SW480 (cell line): ENCODE data around the gene BUB1.
A peak's percentile ranks its signal among the peaks of the same experiment; 100 is the strongest.
"Not testable (repeated sequence)": the region's sequence is repeated elsewhere in the genome, so short reads cannot be mapped to it uniquely, and the experiment has no call there.

Source experiments
- DNase-seq: peaks from one replicate; pipeline ENCODE4 v3.0.0-alpha.2; 2016; ENCODE audit warnings: low spot score

Gene BUB1

DNA sequence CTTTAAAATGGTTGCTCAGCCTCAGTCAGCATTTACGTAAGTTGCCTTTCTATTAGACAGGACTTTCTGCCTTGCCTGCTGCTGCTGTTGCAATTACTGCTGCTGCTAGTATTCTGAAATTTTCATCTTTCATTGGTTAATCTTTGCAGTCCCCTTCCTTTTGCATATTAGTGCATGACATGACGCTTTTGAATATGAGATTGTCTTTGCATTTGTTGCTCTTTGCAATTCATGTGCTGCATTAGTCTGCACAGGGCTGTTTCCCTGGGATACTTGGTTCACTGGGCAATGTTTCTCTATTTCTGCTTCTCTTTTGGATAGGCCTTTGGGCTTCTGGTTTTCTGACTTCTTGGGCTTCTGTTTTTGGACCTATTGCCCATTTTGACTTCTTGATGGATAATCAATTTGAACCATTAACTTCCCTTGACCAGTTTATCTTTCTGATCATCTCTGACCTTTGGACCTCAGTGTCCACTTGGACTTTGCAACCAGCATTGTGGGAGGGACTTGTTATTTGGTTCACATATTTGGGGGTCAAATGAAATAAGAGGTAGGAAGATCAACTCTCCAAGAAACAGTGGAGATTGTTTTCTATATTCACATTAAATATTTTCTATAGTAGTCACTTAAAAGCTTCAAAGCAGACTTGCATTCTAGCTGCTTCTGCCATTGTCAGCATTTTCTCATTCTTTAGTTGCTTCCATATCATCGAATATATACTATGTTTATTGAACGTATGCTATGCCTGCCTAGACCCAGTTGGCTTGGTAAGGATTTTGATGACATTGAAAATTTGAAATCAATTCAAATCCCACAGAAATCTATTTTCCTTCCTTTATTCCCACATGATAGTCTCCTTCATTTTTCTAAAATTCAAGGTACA is 12.5 kb upstream of the BUB1 start:
- DNase-seq, result no peak

DNA sequence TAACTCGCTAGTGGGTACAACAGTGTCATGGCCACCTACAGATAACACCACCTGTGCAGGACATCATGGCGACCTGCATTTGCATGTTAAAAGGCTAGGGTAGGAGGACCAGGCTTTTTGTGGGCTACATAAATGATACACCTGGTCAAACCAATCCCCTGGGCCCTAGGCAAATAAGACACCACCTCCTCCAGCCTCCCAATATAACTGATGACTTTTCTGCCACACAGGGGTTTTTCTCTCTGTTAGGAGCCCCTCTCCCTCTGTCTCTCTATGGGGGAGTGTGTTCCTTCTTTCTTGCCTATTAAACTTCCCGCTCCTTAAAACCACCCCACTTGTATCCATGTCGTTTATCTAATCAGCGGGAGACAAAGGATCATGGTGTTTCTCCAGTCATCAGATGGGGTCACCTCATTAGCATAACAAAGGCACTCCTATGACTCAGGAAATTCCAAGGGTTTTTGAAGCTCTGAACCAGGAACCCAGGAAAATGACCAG is 10.8 kb upstream of the BUB1 start:
- peak; percentile 57 for DNase-seq

DNA sequence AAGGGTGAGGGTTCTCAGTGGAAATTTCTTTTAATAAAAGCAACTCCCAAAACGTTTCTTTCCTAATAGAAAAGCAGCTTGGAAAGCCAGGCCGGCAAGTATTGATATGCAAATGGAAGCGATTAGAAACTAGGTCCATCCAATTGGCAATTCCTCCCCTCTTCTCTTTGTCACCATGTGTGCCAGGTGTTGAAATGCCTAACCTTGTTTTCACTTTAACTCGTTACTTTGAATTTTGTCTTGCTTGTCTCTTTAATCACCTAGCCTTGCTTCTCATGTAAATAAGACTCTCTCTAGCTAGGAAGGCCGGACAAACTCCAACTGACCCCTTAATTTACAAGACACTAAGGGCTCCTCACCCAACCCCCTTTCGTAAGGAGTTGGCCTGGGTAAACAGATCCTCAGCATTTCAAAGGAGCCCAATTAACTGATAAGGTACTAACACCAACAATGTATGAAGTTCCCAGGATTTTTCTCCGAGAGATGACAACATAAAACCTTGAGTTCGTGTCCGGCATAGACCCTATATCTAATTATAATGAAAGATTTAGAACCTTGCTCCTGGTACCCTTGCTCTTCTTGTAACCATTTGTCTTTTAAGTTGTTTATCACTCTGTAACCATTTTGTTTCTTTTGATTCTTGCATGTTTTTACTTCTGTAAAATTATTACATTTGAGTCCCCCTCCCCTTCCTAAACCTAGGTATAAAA is 10.1 kb upstream of the BUB1 start:
- DNase-seq, result not testable (repeated sequence)

DNA sequence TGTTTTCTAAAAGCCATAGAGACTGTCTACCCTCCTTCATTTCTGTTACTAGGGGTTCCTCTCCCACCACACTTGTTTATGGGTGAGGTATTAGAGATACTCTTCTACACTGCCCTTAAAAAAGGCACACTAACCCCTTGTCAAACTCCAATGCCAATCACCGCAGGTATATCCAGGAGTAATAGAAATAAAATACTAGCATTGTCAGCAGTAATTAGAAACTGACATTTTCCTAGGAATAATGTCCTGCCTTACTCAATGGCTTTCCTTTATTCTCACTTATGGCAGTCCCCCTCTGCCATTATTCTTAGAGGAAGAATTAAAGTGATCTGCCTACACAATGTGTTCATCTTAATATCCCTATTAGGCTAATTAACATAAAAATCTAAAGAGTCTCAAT is 5.0 kb upstream of the BUB1 start:
- no peak for DNase-seq

DNA sequence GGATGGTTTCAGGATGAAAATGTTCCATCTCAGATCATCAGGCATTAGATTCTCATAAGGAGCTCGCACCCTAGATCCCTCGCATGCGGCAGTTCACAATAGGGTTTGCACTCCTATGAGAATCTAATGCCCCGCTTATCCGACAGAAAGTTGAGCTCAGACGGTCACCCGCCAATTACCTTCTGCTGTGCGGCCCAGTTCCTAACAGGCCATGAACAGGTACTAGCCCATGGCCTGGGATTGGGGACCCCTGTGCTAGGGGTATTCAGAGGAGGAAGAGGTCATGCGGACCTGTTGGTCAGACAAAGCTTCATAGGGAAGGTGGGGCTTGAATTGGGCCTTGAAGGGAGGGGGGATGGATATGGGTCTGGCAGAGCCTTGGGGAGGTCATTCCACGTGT is 4.4 kb upstream of the BUB1 start:
- DNase-seq, result no peak

DNA sequence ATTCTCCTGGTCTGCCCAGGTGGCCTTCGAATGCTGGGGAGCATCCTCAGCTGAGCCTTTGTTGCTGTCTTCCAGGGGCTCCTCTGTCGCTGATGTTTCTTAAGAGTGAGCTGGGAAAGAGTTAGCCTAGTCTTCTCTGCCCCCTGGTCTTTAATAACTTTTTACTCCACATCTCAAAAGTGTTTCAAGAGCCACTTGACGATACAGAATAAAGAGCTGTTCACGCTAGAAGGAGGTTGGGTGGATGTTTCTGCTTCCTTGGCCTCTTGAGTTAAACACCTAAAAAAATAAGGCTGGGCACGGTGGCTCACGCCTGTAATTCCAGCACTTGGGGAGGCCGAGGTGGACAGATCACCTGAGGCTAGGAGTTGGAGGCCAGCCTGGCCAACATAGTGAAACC is 2.8 kb upstream of the BUB1 start:
- no peak for DNase-seq

DNA sequence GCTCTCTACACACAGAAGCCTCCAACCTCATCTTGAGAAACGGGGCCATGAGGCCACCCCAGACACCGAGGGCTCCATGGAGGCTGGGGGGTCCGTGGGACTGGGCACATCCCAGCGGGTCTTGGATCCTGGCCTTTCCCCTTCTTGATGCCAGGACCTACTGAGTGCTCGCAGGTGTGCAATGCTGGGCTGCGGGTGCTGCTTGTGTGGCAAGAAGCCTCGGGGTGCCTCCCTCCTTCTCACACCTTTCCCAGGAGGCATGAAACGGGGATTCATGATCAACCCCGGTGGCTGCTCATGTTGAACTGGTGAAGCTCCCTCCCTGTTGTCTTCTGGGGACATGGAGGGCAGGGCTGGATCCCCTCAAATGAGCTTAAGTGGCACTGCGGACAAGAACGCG is 2.0 kb upstream of the BUB1 start:
- no peak for DNase-seq

DNA sequence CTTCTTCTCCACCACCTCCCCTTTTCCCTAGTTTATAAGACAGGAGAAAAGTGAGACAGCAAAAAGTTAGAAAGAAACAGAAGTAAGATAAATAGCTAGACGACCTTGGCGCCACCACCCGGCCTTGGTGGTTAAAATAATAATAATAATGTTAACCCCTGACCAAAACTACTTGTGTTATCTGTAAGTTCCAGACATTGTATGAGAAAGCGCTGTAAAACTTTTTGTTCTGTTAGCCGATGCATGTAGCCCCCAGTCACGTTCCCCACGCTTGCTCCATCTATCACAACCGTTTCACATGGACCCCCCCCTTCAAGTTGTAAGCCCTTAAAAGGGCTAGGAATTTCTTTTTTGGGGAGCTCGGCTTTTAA is 1.5 kb upstream of the BUB1 start:
- DNase-seq, result no peak

DNA sequence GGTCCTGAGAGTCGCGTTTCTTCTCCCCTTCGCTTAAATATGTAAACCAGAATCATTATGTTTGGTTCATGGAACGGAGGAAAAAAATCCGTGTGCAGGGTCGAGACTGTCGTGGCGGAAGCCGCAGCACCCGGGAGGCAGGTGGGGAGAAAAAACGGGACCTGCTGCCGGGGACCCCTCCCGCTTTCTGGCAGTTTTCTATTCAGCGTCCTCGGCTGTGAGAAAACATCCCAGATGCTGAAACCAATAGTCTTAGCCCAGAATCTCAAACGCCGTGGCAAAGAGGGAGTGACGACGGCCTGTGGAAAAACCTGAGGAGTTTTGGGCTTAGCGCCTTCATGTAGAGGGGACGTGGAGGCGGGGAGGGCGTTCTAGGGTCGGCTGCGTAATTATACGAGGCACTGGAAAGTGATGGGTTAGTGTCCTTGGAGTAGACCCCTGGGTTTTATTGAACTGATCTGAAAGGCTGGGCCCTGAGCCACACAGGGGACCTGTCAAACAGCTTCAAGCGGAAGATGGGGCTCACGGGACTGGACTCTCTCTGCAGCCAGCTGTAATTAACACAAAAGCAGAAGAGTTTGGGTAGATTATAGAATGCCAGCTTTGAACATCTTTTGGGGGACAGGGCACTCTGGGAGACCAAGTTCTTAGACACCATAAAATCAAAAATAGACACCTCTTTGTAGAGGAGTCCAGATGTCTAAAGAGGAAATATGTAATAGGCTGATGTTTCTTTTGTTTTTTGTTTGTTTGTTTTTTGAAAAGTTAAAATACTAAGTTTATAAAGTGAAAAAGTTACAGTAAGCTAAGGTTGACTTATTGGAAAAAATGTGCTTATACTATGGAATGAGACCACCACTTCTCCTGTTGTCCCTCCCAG is 834 bp upstream of the BUB1 start:
- DNase-seq, result peak; percentile 23

DNA sequence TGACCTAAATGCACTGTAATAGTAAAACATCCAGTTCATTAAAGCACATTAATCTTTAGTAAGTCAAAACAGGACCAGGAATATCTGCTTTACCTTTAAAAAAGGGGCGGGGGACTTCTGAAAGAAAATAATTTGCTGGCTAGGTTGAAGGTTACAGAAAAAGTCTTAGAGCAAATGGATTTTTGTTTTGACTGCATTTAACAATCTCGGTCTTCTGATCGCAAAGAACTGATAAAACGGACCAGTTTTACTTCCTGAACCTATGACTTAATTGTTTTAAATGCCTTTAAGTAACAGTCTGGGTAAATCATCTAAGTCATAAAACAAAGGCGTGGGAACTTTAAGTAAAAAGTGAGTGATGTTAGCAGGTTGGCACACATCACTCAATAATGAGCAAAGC is 783 bp downstream of the BUB1 start:
- DNase-seq, result no peak

DNA sequence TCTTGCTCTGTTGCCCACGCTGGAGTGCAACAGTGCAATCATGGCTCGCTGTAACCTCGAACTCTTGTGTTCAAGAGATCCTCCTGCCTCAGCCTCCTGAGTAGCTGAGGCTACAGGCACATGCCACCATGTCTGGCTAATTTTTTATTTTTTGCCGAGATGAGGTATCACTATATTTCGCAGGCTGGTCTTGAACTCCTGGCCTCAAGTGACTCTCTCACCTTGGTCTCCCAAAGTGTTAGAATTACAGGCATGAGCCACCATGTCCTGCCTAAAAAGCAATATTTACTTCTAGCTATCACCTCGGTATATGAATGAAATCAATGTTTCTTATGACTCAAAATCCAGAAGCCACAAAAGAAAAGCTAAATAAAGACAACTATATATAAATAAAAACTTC is 2.2 kb downstream of the BUB1 start:
- no peak for DNase-seq

DNA sequence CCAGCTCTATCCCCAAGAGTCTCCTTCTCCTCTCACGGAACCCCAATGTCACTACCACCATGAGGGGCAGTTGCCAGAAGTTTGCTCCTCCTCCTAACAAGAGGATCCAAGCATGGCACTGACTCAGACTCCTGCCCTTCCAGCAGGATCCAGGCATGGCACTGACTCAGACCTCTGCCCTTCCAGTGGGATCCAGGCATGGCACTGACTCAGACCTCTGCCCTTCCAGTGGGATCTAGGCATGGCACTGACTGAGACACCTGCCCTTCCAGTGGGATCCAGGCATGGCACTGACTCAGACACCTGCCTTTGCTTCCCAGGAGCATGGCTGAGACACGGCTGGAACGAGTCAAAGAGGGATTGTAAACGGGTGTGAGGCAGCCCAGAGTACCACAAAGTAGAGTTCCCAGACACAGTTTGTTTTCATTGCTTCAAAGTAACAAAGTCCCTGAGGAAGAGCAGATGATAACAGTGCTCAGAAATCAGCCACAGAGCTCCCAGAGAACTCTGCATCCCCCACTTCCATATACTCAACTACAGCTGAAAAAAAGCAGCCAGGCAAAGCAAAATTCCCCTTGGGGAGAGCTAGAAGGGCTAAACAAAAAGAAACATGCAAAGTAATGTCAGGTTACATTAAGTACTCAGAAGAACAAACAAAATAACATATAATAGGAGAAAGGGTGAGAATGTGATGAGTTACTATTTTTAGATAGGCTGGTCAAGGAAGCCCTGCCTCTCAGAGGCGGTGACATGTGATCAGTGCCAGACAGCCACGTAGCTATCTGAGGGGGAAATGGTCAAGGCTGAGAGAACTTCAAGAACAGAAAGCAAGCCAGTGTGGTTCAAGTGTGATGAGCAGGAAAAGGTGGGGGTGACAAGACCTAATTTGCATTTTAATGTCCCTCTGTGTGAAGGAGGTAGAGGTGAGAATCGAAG is 3.0 kb downstream of the BUB1 start:
- peak; percentile 56 for DNase-seq

DNA sequence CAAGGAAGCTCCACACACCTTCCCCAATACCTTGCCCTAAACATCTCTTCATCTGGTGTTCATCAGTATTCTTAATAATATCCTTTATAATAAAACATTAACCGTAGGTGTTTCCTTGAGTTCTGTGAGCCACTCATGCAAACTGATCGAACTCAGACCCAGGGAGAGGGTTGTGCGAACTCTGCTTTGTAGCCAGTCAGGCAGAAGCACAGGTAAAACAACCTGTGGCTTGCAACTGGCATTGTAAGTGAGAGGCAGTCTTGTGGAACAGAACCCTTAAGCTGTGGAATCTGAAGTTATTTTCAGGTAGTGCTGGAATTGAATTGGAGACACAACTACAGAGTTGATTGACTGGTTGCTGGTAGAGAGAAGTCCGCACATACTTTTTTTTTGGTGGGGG is 4.7 kb downstream of the BUB1 start:
- no peak for DNase-seq

DNA sequence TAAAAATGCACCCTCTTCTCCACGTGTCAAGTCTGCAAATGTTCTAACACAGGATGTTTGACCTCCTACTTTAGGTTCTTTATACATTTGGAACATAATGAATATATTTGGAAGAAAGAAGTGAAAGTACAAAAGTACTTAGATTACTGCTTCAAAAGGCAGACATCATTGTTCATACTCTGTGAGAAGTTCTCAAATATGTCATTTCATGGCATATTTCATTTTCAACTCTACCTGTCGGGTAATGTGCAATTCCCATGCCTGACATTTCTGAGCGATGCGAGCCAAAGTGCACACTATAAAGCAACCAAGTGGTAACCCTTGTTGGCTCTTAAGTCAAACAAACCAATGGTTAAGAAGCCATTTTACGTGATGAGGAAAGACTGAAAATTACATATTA is 7.0 kb downstream of the BUB1 start:
- DNase-seq, result no peak

DNA sequence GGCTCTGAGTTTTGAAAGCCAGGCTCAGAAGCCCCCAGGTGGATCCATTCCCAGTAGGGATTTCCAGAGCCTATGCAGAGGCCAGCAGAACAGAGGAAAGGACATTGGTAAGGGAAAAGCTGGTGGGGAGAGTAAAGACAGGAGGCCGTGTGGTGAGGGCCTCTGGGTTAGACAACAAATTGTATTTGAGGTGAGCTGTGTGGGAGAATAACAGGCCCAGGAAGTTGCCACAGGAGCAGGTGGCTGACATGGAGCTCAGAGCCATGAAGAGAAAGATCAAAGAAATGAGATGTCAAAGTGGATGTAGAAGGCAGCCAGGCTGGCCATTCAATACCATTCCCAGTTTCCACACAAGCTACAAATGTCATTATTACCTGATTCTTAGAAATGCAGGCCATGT is 8.8 kb downstream of the BUB1 start:
- no peak for DNase-seq

DNA sequence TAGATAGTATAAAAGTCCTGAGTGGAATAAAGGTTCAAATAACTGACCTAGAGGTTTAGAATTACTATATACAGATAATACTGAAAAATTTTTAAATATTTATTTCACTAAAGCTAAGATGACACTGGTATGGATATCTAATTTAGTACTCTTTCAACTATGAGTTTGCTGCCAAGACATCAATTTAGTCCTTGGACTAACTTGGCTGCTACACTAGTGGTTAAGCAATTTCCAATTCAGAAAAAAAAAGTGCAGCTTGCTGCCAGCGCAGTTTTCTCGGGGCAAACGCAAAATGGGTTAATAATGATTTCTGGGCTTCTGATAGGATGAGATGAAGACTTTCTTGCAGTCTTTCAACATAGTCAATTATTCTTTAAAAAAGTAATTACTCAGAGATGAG is 10.8 kb downstream of the BUB1 start:
- DNase-seq, result no peak

DNA sequence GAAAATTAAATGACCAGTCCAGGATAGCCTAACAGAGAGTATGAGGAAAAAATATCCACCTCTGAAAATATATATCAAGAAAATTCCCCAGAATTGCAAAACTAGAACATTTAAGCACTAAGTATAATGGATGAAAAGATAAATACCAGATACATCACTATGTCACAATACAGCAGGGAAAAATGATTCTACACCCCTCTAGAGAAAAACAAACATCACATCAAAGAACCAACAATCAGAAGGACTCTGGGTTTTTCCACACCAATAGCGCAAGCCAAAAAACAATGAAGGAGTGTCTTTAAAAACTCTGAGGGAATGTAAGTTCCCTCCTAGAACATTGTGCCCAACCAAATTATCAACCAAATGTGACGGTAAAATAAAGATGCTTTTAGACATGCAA is 13.7 kb downstream of the BUB1 start:
- DNase-seq, result no peak

DNA sequence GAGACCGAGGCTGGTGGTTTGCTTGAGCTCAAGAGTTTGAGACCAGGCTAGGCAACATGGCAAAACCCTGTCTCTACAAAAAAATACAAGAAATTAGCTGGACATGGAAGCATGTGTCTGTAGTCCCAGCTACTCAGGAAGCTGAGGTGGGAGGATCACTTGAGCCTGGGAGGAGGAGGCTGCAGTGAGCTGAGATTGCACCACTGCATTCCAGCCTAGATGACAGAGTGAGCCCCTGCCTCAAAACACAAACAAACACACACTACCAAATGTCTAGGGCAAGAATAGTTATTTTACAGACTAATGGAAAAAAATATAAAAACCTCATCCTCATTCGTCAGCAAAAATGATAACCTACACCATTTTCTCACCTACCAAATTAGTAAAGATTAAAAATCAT is 15.3 kb downstream of the BUB1 start:
- no peak for DNase-seq

DNA sequence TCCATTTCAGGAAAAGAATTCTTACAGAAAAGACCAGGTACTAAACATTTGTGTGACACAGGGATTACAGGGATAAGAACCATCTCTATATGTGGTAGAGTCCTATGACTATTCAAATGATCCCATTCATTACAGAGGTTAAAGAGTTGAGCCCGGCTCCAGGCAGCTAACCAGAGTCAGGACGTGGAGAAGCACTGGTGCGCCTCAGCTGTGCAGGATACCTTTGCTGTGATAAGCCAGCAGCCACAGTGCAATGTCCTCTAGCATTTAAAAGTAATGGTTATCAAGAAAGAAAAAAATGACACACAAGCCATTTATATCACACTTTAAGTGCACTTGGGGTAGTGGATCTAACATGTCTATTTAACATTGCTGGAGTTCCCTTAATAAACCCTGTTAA is 17.3 kb downstream of the BUB1 start:
- DNase-seq, result no peak

DNA sequence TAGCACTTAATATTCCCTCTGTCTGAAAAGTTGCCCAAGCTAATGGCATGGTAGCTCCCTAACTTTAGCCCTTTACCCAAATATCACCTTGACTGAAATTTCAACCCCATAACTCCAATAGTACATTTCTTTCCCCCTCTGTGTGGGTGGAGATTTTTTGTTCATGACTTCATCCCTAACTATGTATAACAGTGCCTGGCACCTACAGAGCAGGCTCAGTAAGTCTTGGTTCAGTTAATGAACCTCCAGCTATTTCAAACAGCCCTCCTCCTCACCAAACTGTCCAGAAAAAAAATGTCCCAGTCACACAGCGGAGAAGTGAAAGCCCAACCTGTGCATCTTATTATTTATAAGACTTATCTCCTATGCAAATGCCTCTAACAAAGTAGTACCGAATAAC is 18.6 kb downstream of the BUB1 start:
- no peak for DNase-seq

DNA sequence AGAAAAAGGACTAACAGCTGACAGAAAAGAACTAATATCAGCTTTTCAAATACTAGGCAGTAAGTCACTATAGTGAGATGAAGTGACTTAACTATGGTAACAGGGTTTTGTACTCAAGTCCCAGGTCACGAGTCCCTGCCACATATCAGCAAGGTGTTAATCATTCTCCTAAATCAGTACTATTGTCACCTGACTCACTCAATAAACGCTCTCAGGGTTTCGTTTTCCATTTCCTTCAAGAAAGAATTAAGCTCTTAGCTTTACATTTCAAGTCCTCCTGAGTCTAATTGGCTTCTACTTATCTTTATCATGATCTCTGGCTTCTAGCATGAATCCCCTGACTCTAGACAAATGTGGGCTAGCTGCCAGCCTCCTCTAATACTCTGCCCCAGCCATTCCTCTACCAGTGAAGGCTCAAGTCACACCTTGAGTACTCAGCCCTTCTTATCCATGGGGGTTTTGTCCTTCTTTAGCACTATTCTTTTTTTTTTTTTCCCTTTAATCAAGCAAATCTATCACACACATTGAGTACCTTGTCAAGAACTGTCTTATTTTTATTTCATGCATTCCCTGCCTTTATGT is 20.0 kb downstream of the BUB1 start:
- DNase-seq, result no peak
